PC-3 (cell line): ENCODE measurements around the gene ELMOD1.
"Not testable (repeated sequence)": the region's sequence is repeated elsewhere in the genome, so short reads cannot be mapped to it uniquely, and the experiment has no call there.

Source experiments
- CTCF ChIP-seq: fragments of 300-600 bp; sonication (generic); conservative IDR thresholded peaks from 2 replicates; pipeline ENCODE4 v1.5.1; 2017; ENCODE audit warnings: antibody characterized with exemption, low read depth, mild to moderate bottlenecking, low read length
- EZH2 ChIP-seq: fragments of 300-600 bp; sonication (generic); IDR thresholded peaks from one replicate; pipeline ENCODE4 v1.6.1; 2017; ENCODE audit warnings: antibody characterized with exemption, mild to moderate bottlenecking, low read length; ENCODE audit not compliant: unreplicated experiment

- TF ChIP-seq CTCF, EZH2: not testable (repeated sequence)
Observed at GRCh38 chr11:107565955-107566501, 24.9 kb upstream of the ELMOD1 start.
